ENCODE data around the gene FOXA2.

FOXA2 gene

GRCh38 chr20:22536141-22536828 lies 48.1 kb downstream of the FOXA2 start:
- DNase-seq, result no peak

- DNase-seq, result no peak
Measured at GRCh38 chr20:22535483-22535882, 48.9 kb downstream of the FOXA2 start.

GRCh38 chr20:22533823-22534751 lies 50.3 kb downstream of the FOXA2 start:
- DNase-seq, result no peak

GRCh38 chr20:22532598-22532997 lies 51.8 kb downstream of the FOXA2 start:
- no peak for DNase-seq

- no peak for DNase-seq
Measured at GRCh38 chr20:22531756-22532155, 52.6 kb downstream of the FOXA2 start.

- no peak for DNase-seq
Measured at GRCh38 chr20:22531056-22531615, 53.2 kb downstream of the FOXA2 start.

Measured in EL (cell line).